Mesothelial cell of epicardium (in vitro differentiated cells): ENCODE measurements around the gene SLIT3. TPM values are rescaled to one million over a fixed set of nuclear protein-coding genes. Genes with fewer than 3 reads are reported as not detected.

ENCODE experiments used
- DNase-seq, 2 experiments: peaks; one replicate each; pipeline ENCODE4 v3.0.0; 2021; ENCODE audit warnings: low spot score in 2 of 2; ENCODE audit not compliant: unreplicated experiment in 2 of 2
- H3K27ac Mint-ChIP-seq: 2 replicates; pipeline ENCODE4 v1.8.0; 2021; ENCODE audit warnings: mixed read lengths
- H3K27me3 Mint-ChIP-seq: 2 replicates; pipeline ENCODE4 v1.8.0; 2021; ENCODE audit warnings: low read depth, mixed read lengths
- H3K36me3 Mint-ChIP-seq: 2 replicates; pipeline ENCODE4 v1.8.0; 2021; ENCODE audit warnings: mixed read lengths
- H3K4me1 Mint-ChIP-seq: 2 replicates; pipeline ENCODE4 v1.8.0; 2021; ENCODE audit warnings: mixed read lengths
- H3K4me3 Mint-ChIP-seq: 2 replicates; pipeline ENCODE4 v1.8.0; 2021; ENCODE audit warnings: mild to moderate bottlenecking, moderate library complexity, mixed read lengths
- H3K9me3 Mint-ChIP-seq: 2 replicates; pipeline ENCODE4 v1.8.0; 2021; ENCODE audit warnings: mixed read lengths
- total RNA-seq: library from RNA; stranded (reverse); gene quantifications from 3 replicates; pipeline ENCODE4 v1.2.1, GENCODE V29; 2021
- TF ChIP-seq, protein P1 (sequence below): fragments of 200-600 bp; sonication (generic); IDR thresholded peaks from one replicate; pipeline ENCODE4 v1.5.0; 2021; ENCODE audit warnings: antibody characterized with exemption; ENCODE audit not compliant: unreplicated experiment

The SLIT3 gene
- total RNA-seq, 1 donor from 2014 or later = 65.1 TPM

DNA sequence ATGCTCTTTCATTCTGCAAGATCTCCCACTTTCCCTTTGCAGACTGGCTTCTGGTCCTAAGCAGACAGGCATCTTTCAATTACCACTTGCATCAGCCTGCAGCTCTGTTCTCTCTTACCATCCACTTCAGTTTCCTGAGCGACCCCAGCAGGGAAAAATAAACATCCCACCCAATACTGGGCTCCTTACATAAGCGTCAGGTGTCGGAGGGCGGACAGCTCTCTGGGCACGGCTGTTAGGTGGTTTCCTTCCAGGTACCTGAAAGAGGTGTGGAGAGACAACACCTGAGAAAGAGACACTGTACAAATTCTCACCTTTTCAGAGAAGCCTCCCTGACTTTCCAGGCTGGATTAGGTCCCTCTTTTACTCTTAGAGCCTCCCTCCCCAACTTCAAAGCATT lies 576.7 kb downstream of the SLIT3 start:
- Mint-ChIP-seq H3K27ac (no peak overlapping the region), H3K4me3 (no peak overlapping the region), H3K9me3 (peaks cover 12% of the 10 kb centered on the region), H3K36me3 (peaks cover 10% of the 10 kb centered on the region), H3K27me3 (peaks cover 9% of the 10 kb centered on the region), H3K4me1 (no peaks in the 10 kb centered on the region)
- no peak for DNase-seq
- TF ChIP-seq, protein P1, sequence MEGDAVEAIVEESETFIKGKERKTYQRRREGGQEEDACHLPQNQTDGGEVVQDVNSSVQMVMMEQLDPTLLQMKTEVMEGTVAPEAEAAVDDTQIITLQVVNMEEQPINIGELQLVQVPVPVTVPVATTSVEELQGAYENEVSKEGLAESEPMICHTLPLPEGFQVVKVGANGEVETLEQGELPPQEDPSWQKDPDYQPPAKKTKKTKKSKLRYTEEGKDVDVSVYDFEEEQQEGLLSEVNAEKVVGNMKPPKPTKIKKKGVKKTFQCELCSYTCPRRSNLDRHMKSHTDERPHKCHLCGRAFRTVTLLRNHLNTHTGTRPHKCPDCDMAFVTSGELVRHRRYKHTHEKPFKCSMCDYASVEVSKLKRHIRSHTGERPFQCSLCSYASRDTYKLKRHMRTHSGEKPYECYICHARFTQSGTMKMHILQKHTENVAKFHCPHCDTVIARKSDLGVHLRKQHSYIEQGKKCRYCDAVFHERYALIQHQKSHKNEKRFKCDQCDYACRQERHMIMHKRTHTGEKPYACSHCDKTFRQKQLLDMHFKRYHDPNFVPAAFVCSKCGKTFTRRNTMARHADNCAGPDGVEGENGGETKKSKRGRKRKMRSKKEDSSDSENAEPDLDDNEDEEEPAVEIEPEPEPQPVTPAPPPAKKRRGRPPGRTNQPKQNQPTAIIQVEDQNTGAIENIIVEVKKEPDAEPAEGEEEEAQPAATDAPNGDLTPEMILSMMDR = no peak

DNA sequence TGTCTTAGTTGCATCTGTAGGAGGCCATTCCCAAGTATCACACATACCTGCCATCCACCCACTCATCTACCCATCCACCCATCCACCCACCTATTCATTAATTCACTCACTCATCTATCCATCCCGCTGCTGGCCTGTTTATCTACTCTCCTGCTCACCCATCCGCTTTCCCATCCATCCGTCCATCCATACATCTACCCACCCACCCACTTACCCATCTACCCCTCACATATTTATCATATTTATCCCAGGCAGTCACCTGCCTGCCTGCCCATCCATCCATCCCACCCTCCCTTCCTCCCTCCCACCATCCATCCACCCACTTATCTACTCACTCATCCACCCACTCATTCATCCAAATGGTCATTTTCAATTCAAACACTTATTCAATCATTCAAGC lies 577.9 kb downstream of the SLIT3 start:
- Mint-ChIP-seq H3K4me1 (no peaks in the 10 kb centered on the region), H3K9me3 (peaks cover 5% of the 10 kb centered on the region), H3K27ac (no peak overlapping the region), H3K4me3 (no peak overlapping the region), H3K36me3 (peaks cover 4% of the 10 kb centered on the region), H3K27me3 (peaks cover 9% of the 10 kb centered on the region)
- TF ChIP-seq, protein P1 = no peak
- DNase-seq = no peak

DNA sequence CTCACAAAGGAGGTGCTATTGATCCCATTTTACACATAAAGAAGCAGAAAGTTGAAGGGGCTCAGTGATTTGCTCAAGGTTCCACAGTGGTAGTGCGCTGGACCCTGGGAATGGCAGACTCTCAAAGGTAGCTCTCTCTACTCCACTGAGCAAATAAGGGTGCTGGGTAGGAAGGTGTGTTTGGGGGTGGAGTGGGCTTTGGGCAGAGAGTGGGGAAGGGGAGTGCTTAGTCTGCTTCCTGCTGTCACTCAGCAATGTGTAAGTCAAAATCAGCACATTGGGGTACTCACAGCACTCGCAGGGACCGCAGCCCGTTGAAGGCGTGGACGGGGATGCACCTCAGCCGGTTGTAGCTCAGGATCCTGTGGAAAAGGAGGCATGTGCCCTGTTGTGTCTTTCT lies 579.0 kb downstream of the SLIT3 start:
- no peak overlapping the region for H3K4me3 Mint-ChIP-seq
- no peak for DNase-seq
- peaks cover 1% of the 10 kb centered on the region for H3K36me3 Mint-ChIP-seq
- TF ChIP-seq, protein P1 = no peak
- no peak overlapping the region for H3K27ac Mint-ChIP-seq
- H3K9me3 Mint-ChIP-seq = peaks cover 3% of the 10 kb centered on the region
- H3K27me3 Mint-ChIP-seq = peaks cover 9% of the 10 kb centered on the region
- no peaks in the 10 kb centered on the region for H3K4me1 Mint-ChIP-seq

DNA sequence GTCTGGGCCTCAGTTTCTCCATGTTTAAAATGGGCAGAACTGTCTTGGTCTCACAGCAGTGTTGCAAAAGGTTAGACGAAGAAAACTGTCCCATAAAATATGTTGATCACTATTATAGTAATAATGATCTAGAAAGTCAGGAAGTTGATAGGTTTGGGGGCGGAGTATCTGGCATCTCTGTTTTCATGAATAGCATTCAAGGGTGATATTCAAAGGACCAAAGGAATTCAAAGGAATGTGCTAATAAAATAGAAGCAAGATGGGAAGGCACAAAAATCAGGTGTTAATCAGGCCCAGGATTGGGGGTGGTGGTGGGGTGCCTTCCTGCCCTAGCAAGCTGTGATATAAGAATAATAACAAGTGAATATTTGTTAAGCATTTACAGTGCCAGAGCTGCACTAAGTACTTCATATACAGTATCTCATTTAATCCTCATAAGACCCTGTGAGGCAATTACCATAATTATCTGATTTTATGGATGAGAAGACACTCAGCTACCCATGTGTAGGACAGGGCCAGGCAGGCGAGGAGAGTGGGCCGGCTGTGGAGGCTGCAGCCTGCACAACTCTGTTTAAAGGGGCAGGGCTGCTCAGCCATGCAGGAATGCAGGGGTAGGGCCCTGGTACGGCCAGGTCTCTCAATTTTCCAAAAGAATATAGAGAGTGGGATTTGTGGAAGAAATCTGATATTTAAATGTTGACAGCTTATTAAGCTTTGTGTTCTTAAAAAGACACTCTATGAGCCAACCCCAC lies 579.8 kb downstream of the SLIT3 start:
- no peak for DNase-seq
- Mint-ChIP-seq H3K27ac (no peak overlapping the region), H3K4me3 (no peak overlapping the region), H3K36me3 (peaks cover 1% of the 10 kb centered on the region), H3K9me3 (peaks cover 3% of the 10 kb centered on the region), H3K27me3 (peaks cover 9% of the 10 kb centered on the region), H3K4me1 (no peaks in the 10 kb centered on the region)
- TF ChIP-seq, protein P1 = no peak

DNA sequence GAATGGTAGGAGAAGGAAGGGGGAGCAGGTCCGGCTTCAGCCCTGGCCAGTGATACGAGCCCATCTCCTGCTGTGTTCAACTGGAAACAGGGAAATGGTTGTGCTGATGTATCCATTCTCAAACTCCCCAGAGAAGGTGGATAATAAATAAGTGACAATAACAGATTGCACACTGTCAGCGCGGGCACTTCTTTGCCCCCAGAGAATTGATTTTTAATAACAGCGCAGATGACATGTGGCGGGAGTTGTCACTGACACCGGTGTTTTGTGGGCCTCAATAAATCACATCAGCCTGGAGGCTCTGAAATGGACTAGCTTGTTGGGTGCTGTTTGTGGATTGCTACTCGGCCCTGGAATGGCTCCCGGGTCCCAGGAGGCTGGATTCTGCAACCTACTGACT lies 580.4 kb downstream of the SLIT3 start:
- no peaks in the 10 kb centered on the region for H3K9me3 Mint-ChIP-seq
- no peak for DNase-seq
- no peak overlapping the region for H3K4me3 Mint-ChIP-seq
- no peak overlapping the region for H3K27ac Mint-ChIP-seq
- peaks cover 1% of the 10 kb centered on the region for H3K36me3 Mint-ChIP-seq
- TF ChIP-seq, protein P1 = no peak
- H3K27me3 Mint-ChIP-seq = peaks cover 9% of the 10 kb centered on the region
- no peaks in the 10 kb centered on the region for H3K4me1 Mint-ChIP-seq

DNA sequence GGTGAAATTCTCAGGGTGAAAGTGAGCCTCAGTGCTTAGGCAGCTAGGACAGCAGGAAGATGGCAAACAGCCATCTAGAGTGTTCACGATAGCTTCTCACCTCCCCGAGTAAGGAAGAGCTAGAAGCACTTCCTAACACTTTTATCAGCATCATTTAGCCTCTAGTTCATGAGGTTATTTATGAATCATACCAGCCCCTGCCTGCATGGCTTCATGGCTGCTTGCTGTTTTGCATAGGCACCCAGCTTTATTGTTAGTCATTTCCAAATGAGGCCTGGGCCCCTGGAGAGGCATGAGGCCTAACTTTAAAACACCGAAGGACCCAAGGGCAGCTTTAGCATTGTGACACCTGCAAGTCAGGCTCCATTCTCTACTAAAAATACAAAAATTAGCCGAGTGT lies 586.9 kb downstream of the SLIT3 start:
- Mint-ChIP-seq H3K9me3 (no peaks in the 10 kb centered on the region), H3K36me3 (no peaks in the 10 kb centered on the region), H3K4me1 (peaks cover 10% of the 10 kb centered on the region), H3K27me3 (peaks cover 2% of the 10 kb centered on the region), H3K4me3 (no peak overlapping the region), H3K27ac (peak overlapping the region; percentile 69)
- no peak for DNase-seq
- TF ChIP-seq, protein P1 = no peak
